Hematopoietic multipotent progenitor cell treated with erythropoietin and hydrocortisone succinate and interleukin-3 and kit ligand, for 4 days (in vitro differentiated cells): ENCODE results near the gene MAPRE3.
A peak's percentile ranks its signal among the peaks of the same experiment; 100 is the strongest.

Source experiments
- DNase-seq: peaks from one replicate; pipeline ENCODE4 v3.0.0-alpha.2; 2015

Gene MAPRE3

DNA sequence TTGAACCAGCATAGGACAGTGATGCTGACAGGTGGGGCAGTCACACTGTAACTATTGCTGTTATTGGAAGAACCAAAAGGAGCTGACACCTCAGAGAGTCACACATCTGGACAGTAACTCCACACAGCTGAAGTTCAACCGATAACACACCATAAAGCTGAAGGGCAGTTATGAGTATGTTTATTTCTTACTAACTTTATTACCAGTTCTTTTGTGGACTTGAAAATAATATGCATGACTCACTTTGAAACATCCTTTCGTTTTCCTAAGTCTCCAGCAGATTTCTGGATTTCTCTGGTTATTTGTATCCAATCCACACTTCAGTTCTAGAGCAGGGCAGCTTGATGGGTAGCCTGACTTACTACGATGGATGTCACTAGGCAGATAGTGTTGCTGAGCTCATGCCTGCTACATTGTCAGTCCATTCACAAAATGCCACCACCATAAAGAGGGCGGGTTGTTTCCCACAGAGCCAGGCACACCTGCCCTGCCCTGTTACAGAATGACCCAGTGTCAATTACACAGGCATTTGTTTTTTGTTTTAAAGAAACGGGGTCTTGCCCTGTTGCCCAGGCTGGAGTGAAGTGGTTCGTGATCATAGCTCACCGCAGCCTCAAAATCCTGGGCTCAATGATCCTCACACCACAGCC, 72.7 kb downstream of the MAPRE3 start:
- no peak for DNase-seq

GRCh38 chr2:27049422-27050280, 79.2 kb downstream of the MAPRE3 start:
- DNase-seq = no peak

DNA sequence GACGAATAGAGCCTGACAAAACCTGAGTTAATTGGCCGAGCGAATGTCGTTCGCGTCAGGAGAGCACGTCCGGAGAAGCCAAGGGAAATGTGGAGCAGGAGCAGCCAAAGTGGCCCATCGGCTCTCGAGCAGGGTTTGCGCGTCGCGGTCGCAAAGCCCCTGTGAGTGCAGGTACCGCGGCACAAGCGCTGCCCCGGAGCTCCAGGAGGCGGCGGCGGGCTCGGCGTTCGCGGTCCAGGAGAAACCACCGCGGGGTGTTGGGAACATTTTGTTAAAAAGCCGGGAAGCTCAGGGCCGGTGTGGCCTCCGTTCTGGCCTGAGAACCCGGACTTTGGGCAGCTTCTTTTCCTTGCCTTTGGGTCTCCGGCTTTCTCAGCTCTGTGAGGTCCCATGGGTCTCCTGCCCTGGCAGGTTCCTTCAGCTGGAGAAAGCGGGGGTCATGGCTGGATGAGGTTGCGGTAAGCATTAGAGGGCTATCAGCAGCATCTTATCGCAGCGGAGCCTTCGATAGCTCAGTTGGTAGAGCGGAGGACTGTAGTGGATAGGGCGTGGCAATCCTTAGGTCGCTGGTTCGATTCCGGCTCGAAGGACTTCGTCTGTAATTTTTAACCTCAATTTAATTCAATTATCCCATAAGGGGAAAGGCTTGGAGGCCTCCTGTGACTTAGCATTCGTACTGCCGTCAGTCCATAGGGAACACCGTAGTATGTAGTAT, 80.0 kb downstream of the MAPRE3 start:
- peak; percentile 95 for DNase-seq

DNA sequence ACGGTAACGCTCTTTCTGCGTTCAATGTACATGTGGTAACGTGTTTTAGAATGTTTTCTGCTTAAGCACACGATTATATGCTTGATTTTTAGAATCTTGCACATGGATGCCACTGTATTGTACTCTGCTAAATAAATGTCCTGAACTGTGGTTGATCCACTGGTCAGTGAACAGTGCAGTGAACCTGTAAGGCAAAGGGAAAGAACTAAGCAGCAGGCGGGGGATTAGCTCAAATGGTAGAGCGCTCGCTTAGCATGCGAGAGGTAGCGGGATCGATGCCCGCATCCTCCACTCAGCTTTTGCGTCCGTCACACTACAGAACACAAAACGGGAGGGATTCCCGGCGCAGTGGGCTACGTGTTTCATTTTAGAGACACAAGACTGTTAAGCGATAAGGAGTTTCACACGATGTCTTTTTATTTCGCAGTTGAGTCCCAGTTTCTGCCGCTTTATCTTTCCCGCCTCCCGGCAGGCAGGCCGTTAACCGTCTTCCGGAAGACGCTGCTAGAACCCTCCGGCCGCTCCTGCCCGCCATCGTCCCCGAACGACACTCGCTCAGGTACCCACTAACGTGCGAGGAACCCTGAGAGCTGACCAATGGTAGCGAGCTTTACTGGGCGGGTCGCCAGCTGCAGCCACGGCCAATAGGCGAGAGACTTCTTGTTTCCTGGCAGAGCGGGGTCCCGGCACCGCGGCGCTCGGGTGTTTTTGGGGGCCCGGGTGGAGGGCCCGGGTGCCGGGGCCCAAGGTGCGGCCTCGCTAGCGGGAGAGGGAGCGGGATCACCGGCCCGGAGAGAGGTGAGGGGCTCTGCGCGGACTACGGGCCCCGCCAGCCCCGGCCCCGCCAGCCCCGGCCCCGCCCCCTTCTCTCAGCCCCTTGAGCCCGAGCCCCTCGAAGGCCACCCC, 80.8 kb downstream of the MAPRE3 start, which contains the start of gene AGBL5:
Gene AGBL5, plus strand, starts transcription at position 673 of the 906 bp plus-strand sequence. CDS start 1,291 bp downstream, outside the sequence.
- DNase-seq = peak; percentile 97

GRCh38 chr2:27051902-27052645, 81.6 kb downstream of the MAPRE3 start:
- DNase-seq = peak; percentile 22

DNA sequence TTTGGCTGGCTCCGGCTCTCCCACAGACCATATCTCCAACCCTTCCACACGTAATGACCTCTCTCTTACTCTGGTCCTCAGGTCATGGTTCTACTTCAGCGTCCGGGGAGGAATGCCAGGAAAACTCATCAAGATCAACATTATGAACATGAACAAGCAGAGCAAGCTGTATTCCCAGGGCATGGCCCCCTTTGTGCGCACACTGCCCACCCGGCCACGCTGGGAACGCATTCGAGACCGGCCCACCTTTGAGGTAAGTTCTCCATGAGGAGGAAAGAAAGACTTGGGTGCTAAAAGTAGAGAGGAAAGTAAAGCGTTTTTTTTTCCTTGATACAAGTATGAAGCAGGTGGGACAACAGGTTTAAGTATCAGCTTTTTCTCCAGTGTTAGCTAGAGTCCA, 82.9 kb downstream of the MAPRE3 start:
- no peak for DNase-seq

DNA sequence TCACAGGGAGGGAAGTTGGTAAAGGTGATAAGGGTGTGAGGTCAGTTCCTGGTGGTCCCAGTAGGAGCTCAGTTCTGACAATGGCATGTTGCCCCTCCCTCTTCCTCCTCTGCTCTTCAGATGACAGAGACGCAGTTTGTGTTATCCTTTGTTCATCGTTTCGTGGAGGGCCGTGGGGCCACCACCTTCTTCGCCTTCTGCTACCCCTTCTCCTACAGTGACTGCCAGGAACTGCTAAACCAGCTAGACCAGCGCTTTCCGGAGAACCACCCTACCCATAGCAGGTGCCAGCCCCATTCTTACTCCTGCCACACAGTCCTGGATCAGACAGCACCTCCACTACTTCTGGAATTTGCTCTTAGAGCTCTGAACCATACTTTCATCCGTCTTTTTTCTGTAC, 83.3 kb downstream of the MAPRE3 start:
- DNase-seq = no peak

DNA sequence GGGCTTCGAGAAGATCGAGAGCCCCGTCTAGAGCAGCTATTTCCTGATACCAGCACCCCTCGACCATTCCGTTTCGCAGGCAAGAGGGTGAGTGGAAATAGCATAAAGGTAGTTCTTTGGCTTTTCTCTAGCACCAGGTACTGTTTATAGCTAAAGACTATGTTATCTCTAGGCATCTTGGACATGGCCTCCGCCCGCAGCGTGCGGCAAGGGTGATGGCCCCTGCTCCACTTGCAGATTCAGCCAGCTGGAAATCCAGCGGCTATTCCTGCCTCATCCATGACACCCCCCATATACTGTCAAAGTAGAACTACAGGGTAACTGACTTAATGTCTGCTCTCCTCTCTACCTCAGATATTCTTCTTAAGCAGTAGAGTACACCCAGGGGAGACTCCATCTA, 84.3 kb downstream of the MAPRE3 start:
- no peak for DNase-seq

DNA sequence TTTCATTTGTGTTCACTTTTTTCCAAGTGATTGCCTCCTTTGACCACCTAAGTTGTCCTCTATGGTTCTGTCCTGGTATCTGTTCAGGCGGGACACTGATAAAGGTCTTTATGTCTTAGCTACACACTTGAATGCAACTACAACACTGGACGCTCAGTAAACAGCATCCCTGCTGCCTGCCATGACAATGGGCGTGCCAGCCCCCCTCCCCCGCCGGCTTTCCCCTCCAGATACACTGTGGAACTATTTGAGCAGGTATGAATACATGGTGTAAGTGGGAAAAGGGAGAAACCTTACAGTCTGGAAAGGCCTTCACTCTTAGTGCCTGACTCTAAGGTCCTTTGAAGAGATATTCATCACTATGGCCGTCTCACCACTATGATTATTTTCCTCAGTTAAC, 86.7 kb downstream of the MAPRE3 start:
- no peak for DNase-seq

- DNase-seq = no peak
Measured at GRCh38 chr2:27058210-27058609, 87.8 kb downstream of the MAPRE3 start.

DNA sequence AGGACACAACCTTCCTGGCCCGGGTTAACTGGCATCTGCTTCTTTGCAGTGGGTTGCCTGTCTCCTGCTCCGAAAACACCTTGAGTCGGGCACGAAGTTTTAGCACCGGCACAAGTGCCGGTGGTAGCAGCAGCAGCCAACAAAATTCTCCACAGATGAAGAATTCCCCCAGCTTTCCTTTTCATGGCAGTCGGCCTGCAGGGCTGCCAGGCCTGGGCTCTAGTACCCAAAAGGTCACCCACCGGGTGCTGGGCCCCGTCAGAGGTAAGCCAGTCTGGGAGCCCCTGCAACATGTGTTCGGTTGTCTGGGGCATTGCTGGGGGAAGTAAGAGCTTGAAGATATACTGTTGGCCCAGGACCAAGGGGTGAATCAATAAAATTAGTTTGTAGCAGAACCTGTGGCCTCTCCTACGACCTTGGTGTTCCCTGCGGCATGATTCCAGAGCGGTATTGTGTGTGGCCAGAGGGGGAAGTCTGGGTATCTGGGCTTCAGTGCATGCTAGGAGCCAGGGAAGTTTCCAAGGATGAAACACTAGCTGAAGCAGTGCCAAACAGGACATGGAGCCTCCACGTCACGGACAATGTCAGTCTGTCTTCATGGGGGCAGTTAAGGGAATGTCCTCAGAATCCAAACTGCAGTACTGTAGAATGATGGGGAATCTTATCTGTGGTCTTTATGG, 88.8 kb downstream of the MAPRE3 start:
- DNase-seq = no peak

- no peak for DNase-seq
Measured at GRCh38 chr2:27060323-27060722, 89.9 kb downstream of the MAPRE3 start.

GRCh38 chr2:27065128-27065527, 94.7 kb downstream of the MAPRE3 start:
- DNase-seq = no peak

- DNase-seq = no peak
Measured at GRCh38 chr2:27067385-27067784, 96.9 kb downstream of the MAPRE3 start.

GRCh38 chr2:27069436-27069835, 99.0 kb downstream of the MAPRE3 start:
- DNase-seq = no peak

- DNase-seq = no peak
Measured at GRCh38 chr2:27069961-27070618, 99.7 kb downstream of the MAPRE3 start.

- DNase-seq = no peak
Measured at GRCh38 chr2:27070653-27071276, 100.3 kb downstream of the MAPRE3 start.

DNA sequence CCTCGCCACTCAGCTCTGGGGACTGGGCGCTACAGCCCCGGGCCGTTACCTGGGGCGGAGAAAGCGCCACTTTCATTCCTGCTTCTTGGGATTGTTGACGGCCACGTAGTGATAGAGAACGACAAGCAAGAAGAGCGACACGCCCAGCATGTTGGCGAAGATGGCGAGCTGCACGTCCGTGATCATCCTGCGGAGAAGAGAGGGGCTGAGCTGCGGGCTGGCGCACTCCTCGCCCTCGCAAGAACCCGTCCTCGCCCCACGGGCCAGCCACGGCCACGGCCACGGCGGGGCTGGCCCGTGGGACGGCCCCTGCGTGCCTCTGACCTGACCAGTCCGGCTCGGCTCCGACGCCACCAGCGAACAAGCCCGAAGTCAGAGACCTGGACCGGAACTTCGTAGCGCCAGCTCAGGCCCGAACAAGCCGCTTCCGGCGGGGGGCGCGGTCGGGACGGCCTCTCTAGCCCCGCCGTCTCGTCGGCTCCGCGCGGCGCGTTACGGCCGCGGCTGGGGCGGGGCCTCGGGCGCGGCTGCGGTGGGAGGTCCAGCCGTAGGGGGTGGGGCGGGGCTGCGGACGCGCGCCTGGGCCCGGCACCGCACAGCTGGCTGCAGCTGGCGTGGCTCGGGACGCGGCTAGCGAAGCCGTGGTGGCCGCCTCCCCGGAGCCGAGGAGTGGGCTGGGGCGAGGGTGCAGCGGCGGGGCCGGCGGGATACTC, 101.0 kb downstream of the MAPRE3 start, which contains the start of gene OST4:
Gene OST4, minus strand, starts transcription at position 378 of the 713 bp plus-strand sequence.
- DNase-seq = peak; percentile 97
